Stimulated activated CD4-positive, alpha-beta T cell treated with anti-CD3 and anti-CD28 coated beads, Interleukin-12 subunit alpha, Interleukin-12 subunit beta, amount 100 ng/mL, for 4 hours (primary cell): Measurements from ENCODE around the gene SEPSECS.

Experiments
- DNase-seq: peaks from one replicate; pipeline ENCODE4 v3.0.0-alpha.2; 2020

Gene SEPSECS

DNA sequence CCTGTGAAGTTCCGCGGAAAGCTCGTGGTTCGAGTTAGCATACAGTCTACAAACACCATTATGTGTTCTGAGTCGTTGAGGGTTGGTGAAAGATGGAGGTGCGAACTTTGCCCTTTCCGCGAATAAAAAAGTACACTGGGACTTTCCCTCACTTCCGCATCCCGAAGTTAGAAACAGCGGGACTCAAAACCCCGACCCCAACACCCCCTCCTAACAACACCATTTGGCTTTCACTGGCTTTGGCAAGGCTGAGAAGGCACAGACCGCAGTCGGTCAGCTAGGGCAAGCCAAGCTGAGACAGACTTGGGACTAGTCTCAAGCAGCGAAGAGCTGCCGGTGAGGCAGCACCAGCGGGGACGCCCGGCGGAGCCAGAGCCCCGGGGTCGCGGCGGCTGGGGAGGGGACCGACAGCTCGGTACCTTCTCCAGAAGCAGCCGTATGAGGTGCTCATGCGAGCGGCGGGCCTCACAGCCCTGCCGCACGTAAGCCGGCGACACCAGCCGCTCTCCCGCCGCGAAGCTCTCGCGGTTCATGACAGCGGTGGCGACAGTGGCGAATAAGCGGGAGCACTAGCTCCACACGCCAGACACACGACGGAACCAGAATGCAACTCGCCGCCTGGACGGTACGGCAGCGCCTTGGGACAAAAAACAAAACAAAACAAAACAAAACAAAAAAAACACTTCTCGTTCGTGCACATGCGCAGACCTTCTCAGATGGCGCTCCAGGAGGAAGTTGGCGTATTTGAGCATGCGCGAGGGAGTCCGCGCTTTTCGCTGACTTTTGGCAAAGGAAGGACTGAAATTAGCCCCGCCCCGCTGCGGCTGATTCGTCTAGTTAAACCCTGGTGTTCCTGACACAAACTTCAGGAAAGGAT, at the start of gene SEPSECS:
TSS of gene SEPSECS (minus strand) at position 613 of the 877 bp plus-strand sequence. CDS start at position 533, 80 bp downstream.
- DNase-seq = peak; percentile 89

DNA sequence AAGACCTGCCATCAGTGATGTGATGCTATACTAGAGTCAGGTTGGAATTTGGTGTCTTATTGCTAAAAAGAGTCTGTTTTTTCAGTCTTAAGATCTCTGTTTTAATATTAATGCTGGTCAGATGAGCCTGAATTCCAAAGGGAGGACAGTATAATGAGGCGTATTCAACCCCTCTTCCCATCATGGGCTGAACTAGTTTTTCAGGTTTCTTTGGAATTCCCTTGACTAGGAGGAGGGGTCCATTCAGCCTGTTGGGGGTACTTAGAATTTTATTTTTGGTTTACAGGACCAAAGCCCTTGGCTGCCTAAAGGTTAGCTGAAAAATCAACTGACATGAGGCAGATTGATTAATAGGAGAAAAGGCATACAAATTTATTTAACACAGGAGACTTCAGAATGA, 49.5 kb upstream of the SEPSECS start:
- no peak for DNase-seq

DNA sequence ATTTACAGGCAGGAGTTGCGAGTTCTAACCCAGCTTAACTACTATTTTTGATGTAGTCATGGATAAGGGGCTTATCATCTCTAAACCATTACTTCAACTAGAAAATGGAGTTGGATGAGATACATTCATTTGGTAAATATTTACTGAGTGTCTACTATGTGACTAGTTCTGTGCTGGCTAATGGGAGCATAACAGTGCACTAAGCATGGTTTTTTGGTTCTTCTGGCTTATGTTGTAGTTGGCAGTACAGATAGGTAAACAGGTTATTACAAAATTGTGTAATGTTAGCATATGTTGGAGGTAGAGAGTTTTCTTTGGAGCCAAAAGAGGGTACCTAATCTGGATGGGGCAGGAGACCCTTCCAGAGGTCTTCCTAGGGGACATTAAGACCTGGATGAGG, 47.7 kb upstream of the SEPSECS start:
- no peak for DNase-seq

DNA sequence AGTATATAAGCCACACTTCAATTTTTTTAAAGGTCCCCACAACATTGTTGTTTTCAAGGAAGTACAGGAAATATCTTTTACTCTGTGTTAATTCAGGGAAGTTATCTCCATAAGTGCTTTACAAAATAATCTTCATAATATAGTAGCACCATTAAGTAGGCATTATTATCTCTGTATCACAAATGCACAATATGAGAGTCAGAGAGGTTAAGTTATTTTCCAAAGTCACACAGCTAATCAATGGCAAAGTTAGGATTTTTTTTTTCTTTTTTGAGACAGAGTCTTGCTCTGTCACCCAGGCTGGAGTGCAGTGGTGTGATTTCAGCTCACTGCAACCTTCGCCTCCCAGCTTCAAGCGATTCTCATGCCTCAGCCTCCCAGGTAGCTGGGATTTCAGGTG, 38.5 kb upstream of the SEPSECS start:
- no peak for DNase-seq

- no peak for DNase-seq
Measured at GRCh38 chr4:25190407-25190806, 30.2 kb upstream of the SEPSECS start.

GRCh38 chr4:25184056-25184455, 23.8 kb upstream of the SEPSECS start:
- no peak for DNase-seq

DNA sequence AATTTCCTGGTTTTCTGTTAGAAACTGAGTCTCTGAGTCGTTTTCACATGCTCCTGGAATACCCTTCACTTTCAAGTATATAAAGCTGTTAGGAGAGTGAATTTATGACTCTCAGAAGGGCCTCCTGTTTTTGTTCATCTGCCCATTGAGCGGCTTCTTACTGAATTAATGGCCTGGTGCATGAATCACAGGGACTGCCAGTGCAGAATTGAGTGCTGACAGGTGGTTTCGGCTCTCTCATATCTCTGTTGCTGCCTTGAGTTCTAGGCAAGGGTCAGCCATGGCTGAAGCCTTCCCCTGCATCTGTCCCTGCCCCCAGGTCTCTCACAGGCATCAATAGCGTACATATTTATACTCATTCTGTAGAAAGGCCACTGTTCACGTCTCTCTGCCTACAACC, 22.7 kb upstream of the SEPSECS start:
- DNase-seq = no peak

DNA sequence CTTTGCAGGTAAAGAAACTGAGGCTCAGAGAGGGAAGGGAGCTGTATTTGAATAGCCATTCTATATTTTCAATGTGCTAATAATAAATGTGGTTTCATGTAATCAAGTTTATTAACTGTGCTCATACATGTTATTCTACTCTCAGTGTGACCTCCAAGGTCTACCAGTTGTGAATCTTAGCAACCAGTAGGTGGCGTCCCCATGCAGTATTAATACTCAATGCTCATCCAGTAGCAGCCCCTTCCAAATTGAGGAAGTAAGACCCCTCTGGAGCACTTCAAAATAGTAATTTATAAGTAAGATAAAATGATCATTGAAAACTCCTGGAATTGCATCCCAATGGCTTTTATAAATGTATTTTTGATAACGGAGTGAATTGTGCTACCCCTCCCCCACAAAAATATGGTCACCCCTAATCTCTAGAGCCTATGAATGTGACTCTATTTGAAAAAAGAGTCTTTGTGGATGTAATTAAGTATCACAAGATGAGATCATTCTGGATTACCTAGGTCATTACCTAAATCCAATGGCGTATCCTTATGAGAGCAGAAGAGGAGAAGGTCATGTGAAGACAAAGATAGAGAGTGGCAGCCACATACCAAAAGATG, 20.4 kb upstream of the SEPSECS start:
- no peak for DNase-seq

- DNase-seq = no peak
Measured at GRCh38 chr4:25178838-25179261, 18.6 kb upstream of the SEPSECS start.

- no peak for DNase-seq
Measured at GRCh38 chr4:25177147-25177546, 16.9 kb upstream of the SEPSECS start.

GRCh38 chr4:25174674-25175073, 14.4 kb upstream of the SEPSECS start:
- no peak for DNase-seq

DNA sequence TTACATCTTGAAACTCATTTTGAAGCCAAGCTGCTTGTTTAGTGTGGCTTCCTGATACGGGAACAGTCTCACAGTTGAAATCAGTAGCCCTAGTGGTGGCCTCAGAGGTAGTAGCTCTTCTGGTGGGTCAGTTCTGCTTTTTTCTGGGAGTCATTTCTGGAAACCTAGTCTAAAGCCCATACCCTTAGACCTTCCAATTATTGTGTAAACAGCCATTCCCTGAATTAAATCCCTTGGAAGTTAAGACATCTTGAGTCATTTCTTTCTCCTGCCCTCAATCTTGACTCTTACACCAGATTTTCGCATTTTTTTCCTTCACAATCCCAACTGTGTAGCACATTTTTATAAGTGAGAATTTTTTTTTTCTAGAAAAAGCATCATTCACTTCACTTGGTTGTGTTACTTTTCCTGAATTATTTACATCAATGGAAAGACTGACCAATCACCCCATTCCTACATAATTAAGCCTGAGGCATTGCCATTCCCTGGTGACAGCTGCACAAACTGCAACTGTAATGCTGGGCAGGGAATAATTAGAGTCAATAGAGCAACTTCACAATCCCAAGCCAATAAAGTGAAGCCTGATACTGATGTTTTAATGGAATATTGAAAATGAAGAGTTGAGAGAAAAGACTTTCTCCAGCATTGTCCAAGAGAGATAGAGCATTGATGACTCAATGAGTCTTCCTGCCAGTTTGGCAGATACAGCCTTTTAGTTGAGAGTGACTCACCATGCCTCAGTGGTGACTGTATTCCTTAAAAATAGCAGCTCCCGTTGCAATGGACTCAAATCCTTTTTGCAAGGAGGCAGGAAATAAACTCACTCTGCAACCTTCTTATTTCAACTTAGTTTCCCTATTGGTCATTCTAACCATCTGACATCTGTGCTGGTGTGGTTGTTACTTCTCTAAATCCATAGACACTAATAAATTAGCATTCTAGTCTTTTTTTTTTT, 13.0 kb upstream of the SEPSECS start:
- no peak for DNase-seq

GRCh38 chr4:25171201-25171865, 11.1 kb upstream of the SEPSECS start:
- no peak for DNase-seq

- DNase-seq = no peak
Measured at GRCh38 chr4:25169446-25169845, 9.2 kb upstream of the SEPSECS start.

DNA sequence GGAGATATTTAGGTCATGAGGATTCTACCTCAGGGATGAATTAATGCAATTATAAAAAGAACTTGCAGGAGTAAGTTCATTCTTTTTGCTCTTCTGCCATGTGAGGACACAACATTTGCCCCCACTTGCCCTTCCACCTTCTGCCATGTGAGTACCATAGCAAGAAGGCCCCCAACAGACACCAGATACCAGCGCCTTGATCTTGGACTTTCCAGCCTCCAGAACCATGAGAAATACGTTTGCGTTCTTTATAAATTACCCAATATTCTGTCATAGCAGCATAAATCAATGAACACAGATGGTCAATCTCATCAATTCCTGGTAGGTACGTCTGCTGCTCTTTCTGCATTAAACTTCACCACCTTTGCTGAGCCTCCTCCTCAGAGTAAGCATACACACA, 5.7 kb upstream of the SEPSECS start:
- DNase-seq = no peak

GRCh38 chr4:25163196-25163595, 2.9 kb upstream of the SEPSECS start:
- no peak for DNase-seq

GRCh38 chr4:25162566-25162965, 2.3 kb upstream of the SEPSECS start:
- DNase-seq = no peak

DNA sequence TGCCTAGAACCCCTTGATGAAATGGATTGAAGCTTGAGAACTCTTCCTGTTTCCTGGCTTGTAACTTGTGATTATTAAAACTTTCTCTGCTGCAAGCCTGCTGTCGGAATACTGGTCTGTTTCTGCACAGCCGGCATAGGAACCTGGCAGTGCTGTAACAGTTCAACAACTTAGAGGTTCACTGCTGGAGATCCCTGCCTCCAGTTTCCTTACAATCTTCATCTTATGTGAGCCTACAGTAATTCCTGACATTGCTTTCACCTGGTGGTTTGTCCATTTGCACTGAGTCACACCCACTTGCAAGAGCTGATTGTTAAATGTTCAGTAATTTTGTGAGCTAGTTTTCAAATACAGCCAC, 1.3 kb upstream of the SEPSECS start:
- DNase-seq = no peak

DNA sequence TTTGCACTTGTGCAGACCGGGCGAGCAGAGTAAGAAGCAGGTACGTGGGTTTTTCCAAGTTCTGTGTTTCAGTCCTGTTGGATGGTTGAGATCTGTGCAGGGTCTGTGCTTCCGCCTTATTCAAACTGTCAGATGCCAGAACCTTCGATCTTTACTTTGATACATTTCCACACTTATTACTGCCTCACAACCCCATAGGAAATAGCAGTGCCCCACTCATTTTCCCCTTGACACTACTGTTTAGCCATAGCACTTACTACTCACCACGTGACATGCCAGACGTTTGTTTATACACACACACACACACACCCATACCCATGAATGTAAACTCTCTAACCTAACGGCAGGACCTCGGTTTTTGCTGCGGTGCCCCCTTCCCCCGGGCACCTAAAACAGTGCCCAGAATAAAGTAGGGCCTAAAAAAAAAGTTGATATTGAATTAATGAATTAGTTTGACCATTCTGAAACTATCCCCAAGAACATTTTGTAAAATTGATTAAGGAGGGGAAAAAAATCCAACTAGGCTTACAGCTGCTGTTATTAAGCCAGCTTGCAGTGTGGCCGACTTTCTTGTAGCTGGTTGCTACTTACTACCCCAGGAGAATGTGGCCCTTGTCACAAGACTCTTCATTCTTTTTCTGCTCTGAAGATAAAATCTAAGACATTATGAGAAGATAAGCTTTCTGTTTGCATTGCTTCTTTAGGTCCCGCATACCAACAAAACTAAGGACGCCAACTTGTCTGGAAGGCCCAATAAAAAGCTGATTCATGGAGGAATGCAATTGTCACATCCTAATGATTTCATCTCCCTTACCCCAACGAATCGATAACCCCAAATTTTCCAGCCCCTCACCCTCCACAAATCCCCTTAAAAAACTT, 704 bp upstream of the SEPSECS start:
- no peak for DNase-seq

- DNase-seq = no peak
Measured at GRCh38 chr4:25158817-25159216, 1.4 kb downstream of the SEPSECS start.

DNA sequence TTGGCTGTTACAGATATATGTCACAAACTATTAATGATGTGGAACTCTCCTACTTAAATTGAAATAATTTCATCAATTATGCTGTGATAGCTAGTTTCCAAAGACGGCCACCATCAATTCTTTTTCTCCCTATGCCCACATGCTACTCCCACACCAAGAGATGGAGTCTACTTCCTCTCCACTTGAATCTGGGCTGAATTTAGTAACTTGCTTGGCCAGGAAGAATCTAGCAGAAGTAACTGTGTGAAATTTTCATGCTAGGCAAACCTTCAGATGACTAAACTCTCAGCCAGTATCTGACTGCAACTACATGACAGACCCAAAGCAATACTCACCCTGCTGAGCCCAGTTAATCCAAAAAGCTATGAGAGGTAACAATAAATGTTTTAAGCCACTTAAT, 3.2 kb downstream of the SEPSECS start:
- no peak for DNase-seq

DNA sequence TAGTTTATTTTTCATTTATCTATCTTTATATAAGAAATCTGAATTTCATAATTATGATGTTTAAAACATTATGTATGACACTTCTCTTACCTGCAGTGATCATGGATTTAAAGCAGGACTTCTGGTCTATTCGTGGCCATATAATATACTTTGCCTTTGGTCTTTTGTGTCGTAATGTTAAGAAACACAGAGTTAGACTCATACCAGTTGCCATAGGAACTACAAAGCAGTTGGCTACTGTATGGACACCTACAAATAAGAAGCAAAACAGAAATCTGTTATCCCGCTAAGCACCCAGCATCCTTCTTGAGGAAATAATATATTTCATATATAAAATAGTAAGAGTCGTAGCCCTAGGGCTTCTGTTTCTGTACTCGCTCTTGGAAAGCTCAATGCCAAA, 4.3 kb downstream of the SEPSECS start:
- no peak for DNase-seq
